ENCODE measurements around the gene NUDT22.

Gene NUDT22

GRCh38 chr11:64269540-64270220 lies 43.6 kb downstream of the NUDT22 start:
- FAIRE-seq = no peak
- TF ChIP-seq CTCF (IDR thresholded peaks at IDR 0.05; ENCODE audit: insufficient read depth, missing control alignments) = no peak
- no peak for DNase-seq (ENCODE audit: insufficient read length, low spot score)

- no peak for TF ChIP-seq CTCF (IDR thresholded peaks at IDR 0.05; ENCODE audit: insufficient read depth, missing control alignments)
- DNase-seq (ENCODE audit: insufficient read length, low spot score) (no peak), FAIRE-seq (no peak)
Observed at GRCh38 chr11:64275031-64275800, 49.1 kb downstream of the NUDT22 start.

GRCh38 chr11:64275841-64276240 lies 49.8 kb downstream of the NUDT22 start:
- TF ChIP-seq CTCF (IDR thresholded peaks at IDR 0.05; ENCODE audit: insufficient read depth, missing control alignments) = no peak
- DNase-seq (ENCODE audit: insufficient read length, low spot score) (no peak), FAIRE-seq (no peak)

GRCh38 chr11:64276653-64277431 lies 50.8 kb downstream of the NUDT22 start:
- no peak for FAIRE-seq
- no peak for TF ChIP-seq CTCF (IDR thresholded peaks at IDR 0.05; ENCODE audit: insufficient read depth, missing control alignments)
- DNase-seq (ENCODE audit: insufficient read length, low spot score) = no peak

- TF ChIP-seq CTCF (IDR thresholded peaks at IDR 0.05; ENCODE audit: insufficient read depth, missing control alignments) = no peak
- DNase-seq (ENCODE audit: insufficient read length, low spot score) = no peak
- no peak for FAIRE-seq
Observed at GRCh38 chr11:64278576-64279190, 52.6 kb downstream of the NUDT22 start.

All from D721Med (cell line).